Vagina (tissue), 2 donors: Measurements from ENCODE around the gene PPP3CA. TPM values are rescaled to one million over a fixed set of nuclear protein-coding genes. Genes with fewer than 3 reads are reported as not detected.
"Not testable (repeated sequence)": the region's sequence is repeated elsewhere in the genome, so short reads cannot be mapped to it uniquely, and the experiment has no call there.

Experiments used
- DNase-seq, 2 donors: peaks; one replicate each; pipeline ENCODE4 v3.0.0-alpha.2; 2017; ENCODE audit errors: extremely low spot score in 2 of 2
- H3K27ac ChIP-seq: fragments of 200-600 bp; sonication (generic); one replicate; pipeline ENCODE4 v1.5.1; 2019
- H3K27me3 ChIP-seq: fragments of 200-600 bp; sonication (generic); one replicate; pipeline ENCODE4 v1.5.1; 2019
- H3K36me3 ChIP-seq, 2 donors: fragments of 200-600 bp; sonication (generic); one replicate each; pipeline ENCODE4 v1.5.1; 2017 to 2019
- H3K4me1 ChIP-seq: fragments of 200-600 bp; sonication (generic); one replicate; pipeline ENCODE4 v1.5.1; 2019
- H3K4me3 ChIP-seq, 2 donors: fragments of 200-600 bp; sonication (generic); 1 replicate in 1 of 2; 2 replicates in 1 of 2; pipeline ENCODE4 v1.5.1; 2016 to 2019
- H3K9me3 ChIP-seq: fragments of 200-600 bp; sonication (generic); one replicate; pipeline ENCODE4 v1.5.1; 2019
- CTCF ChIP-seq, 3 experiments: fragments of 450-650 bp in 2 of 3; fragments of 200-600 bp in 1 of 3; sonication (generic) in 1 of 3; IDR thresholded peaks; one replicate each; pipeline ENCODE4 v1.5.1; 2017 to 2019; ENCODE audit warnings: antibody characterized with exemption in 3 of 3, mild to moderate bottlenecking in 2 of 3, moderate library complexity in 2 of 3
- POLR2A ChIP-seq, 2 donors: fragments of 450-650 bp; IDR thresholded peaks; one replicate each; pipeline ENCODE4 v1.6.1; 2017; ENCODE audit warnings: antibody characterized with exemption in 2 of 2, mild to moderate bottlenecking in 2 of 2, moderate library complexity in 2 of 2
- POLR2AphosphoS5 ChIP-seq, 2 donors: sonication (generic); formaldehyde crosslinking; IDR thresholded peaks; one replicate each; pipeline ENCODE4 v1.9.0; 2017; ENCODE audit warnings: antibody characterized with exemption in 2 of 2, mild to moderate bottlenecking in 2 of 2, low read depth in 1 of 2; ENCODE audit not compliant: insufficient read depth in 1 of 2
- intact Hi-C: fragments of 100-400 bp; cut with DNase I; formaldehyde crosslinking; loops from one replicate; pipeline ENCODE4 v1.15.1; 2023
- total RNA-seq: library from RNA; depleted of rRNA; stranded (reverse); fragments of >200 nt; gene quantifications from one replicate; pipeline ENCODE4 v1.2.3, GENCODE V29; 2016

The PPP3CA gene
- total RNA-seq, 1 donor from 2014 or later = 45.9 TPM

DNA sequence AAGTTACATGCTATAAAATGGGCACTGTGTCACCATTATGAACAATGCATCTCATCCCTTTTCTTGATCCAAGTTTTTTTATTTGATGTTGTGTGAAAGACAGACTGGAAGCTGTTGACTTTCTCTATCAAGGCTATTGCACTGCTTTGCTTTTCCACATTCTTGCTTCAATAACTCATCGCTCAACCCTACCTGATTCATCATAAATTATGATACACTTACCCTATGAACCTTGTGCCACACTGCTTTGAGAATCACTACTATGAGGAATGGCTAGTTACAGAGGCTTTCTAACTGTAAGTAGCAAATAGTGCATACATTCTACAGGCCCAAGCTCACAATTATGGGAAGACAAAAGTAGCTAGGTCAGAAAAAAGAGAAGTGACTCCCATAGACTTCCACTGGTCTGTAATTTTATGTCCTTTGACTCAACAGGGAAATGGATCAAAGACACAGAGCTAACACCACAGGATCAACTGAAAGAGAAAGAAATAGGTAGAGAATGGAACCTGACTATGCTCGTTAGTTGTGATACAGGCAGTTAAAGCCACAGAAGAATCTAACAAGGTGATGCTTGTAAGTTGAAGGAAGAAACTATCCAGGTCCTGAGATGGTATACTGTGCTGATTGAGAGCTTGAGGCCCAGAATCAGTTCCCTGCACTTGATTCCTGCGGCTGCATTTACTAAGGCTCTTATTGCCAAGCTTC lies 163.5 kb downstream of the PPP3CA start:
- Histone ChIP-seq H3K27ac (no peak overlapping the region), H3K4me1 (peaks cover 7% of the 10 kb centered on the region), H3K36me3 (no peaks in the 10 kb centered on the region), H3K27me3 (no peaks in the 10 kb centered on the region), H3K9me3 (no peaks in the 10 kb centered on the region), H3K4me3 (no peak overlapping the region)
- intact Hi-C loops = no loop called here
- no peak for DNase-seq
- no peak for TF ChIP-seq POLR2A (IDR thresholded peaks at IDR 0.05)
- TF ChIP-seq POLR2AphosphoS5 (IDR thresholded peaks at IDR 0.05; ENCODE audit: insufficient read depth in 1 of 2, low read depth in 1 of 2) = no peak
- TF ChIP-seq CTCF (IDR thresholded peaks at IDR 0.05) = no peak

DNA sequence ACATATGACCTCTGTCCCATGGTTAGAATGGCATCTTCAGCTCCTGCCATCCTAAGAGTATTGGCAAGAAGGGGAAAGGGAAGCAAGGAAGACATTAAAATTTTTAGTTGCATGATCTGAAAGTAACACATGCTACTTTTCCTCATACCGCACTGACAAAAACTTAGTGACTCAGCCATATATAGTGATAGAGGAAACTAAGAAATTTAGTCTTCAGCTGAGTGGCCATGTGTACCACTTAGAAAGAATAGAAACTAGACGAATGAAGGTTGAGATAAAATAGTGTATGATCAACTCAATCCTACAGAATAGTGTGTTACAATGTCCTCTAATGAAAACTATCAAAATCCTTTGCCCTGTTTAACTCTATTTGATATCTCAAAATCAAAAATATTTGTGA lies 164.1 kb downstream of the PPP3CA start:
- intact Hi-C loops = no loop called here
- DNase-seq = no peak
- Histone ChIP-seq H3K27me3 (no peaks in the 10 kb centered on the region), H3K9me3 (no peaks in the 10 kb centered on the region), H3K4me3 (no peak overlapping the region), H3K36me3 (no peaks in the 10 kb centered on the region), H3K27ac (no peak overlapping the region), H3K4me1 (peaks cover 7% of the 10 kb centered on the region)
- TF ChIP-seq POLR2A (IDR thresholded peaks at IDR 0.05) = no peak

DNA sequence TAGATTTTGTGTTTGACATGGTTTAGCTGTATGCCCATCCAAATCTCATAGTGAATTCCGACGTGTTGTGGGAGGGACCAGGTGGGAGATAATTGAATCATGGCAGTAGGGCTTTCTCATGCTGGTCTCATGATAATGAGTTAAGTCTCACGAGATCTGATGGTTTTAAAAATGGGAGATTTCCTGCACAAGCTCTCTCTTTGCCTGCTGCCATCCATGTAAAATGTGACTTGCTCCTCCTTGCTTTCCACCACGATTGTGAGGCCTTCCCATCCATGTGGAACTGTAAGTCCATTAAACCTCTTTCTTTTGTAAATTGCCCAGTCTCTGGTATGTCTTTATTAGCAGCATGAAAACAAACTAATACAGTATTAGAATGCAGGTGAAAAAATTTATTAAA lies 164.6 kb downstream of the PPP3CA start:
- intact Hi-C loops, H3K36me3 ChIP-seq, H3K27ac ChIP-seq, H3K27me3 ChIP-seq, H3K4me1 ChIP-seq, H3K9me3 ChIP-seq, H3K4me3 ChIP-seq, DNase-seq: not testable (repeated sequence)

- Histone ChIP-seq H3K9me3 (no peaks in the 10 kb centered on the region), H3K4me1 (peaks cover 22% of the 10 kb centered on the region), H3K27ac (no peak overlapping the region), H3K4me3 (no peak overlapping the region), H3K36me3 (no peaks in the 10 kb centered on the region), H3K27me3 (no peaks in the 10 kb centered on the region)
- DNase-seq = no peak
- TF ChIP-seq POLR2A (IDR thresholded peaks at IDR 0.05) (no peak), POLR2AphosphoS5 (IDR thresholded peaks at IDR 0.05; ENCODE audit: insufficient read depth in 1 of 2, low read depth in 1 of 2) (no peak), CTCF (IDR thresholded peaks at IDR 0.05) (no peak)
- intact Hi-C loops = no loop called here
Observed at GRCh38 chr4:101178731-101179130, 168.6 kb downstream of the PPP3CA start.

- H3K4me1 ChIP-seq = peaks cover 32% of the 10 kb centered on the region
- H3K27ac ChIP-seq = no peak overlapping the region
- no peaks in the 10 kb centered on the region for H3K36me3 ChIP-seq
Observed at GRCh38 chr4:101177154-101177553, 170.2 kb downstream of the PPP3CA start.

More at GRCh38 chr4:101177154-101177553, 170.2 kb downstream of the PPP3CA start:
- no peaks in the 10 kb centered on the region for H3K9me3 ChIP-seq
- intact Hi-C loops = no loop called here
- no peaks in the 10 kb centered on the region for H3K27me3 ChIP-seq
- DNase-seq = no peak
- no peak overlapping the region for H3K4me3 ChIP-seq
- peak in 1 of 2 donors; percentile 65 for TF ChIP-seq POLR2AphosphoS5 (IDR thresholded peaks at IDR 0.05; ENCODE audit: insufficient read depth in 1 of 2, low read depth in 1 of 2)
- TF ChIP-seq CTCF (IDR thresholded peaks at IDR 0.05) = no peak
- TF ChIP-seq POLR2A (IDR thresholded peaks at IDR 0.05) = no peak
